GM12872 (cell line): ENCODE results near the gene PTPN12.

Source experiments
- TF ChIP-seq, protein P1 (sequence below): IDR thresholded peaks from 3 replicates; pipeline ENCODE4 v1.5.1; 2011; ENCODE audit warnings: low read depth, mild to moderate bottlenecking, low read length, moderate library complexity; ENCODE audit not compliant: insufficient read depth

Gene PTPN12

DNA sequence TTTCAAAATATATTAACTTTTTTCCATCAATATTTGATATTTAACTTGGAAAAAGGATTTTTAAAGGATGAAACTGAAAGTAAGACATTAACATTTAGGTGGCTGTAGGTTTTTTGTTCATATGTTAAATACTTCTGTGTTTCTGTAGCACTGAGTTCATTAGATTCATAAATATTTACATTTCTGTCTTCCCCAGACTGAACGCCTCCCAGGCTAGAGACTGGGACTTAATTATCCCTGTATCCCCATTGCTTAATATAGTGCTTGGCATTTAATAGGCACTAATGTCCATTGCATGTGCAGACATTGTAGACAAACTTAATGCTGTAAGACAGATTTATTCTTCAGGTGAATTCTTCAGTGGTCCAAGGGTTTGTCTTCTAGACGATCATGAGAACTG is 7.4 kb downstream of the PTPN12 start:
- TF ChIP-seq, protein P1, sequence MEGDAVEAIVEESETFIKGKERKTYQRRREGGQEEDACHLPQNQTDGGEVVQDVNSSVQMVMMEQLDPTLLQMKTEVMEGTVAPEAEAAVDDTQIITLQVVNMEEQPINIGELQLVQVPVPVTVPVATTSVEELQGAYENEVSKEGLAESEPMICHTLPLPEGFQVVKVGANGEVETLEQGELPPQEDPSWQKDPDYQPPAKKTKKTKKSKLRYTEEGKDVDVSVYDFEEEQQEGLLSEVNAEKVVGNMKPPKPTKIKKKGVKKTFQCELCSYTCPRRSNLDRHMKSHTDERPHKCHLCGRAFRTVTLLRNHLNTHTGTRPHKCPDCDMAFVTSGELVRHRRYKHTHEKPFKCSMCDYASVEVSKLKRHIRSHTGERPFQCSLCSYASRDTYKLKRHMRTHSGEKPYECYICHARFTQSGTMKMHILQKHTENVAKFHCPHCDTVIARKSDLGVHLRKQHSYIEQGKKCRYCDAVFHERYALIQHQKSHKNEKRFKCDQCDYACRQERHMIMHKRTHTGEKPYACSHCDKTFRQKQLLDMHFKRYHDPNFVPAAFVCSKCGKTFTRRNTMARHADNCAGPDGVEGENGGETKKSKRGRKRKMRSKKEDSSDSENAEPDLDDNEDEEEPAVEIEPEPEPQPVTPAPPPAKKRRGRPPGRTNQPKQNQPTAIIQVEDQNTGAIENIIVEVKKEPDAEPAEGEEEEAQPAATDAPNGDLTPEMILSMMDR: no peak

- TF ChIP-seq, protein P1: no peak
Measured at GRCh38 chr7:77548206-77548605, 11.1 kb downstream of the PTPN12 start.

GRCh38 chr7:77549106-77549870 is 12.2 kb downstream of the PTPN12 start:
- TF ChIP-seq, protein P1: no peak

- TF ChIP-seq, protein P1: no peak
Measured at GRCh38 chr7:77550586-77550985, 13.5 kb downstream of the PTPN12 start.

DNA sequence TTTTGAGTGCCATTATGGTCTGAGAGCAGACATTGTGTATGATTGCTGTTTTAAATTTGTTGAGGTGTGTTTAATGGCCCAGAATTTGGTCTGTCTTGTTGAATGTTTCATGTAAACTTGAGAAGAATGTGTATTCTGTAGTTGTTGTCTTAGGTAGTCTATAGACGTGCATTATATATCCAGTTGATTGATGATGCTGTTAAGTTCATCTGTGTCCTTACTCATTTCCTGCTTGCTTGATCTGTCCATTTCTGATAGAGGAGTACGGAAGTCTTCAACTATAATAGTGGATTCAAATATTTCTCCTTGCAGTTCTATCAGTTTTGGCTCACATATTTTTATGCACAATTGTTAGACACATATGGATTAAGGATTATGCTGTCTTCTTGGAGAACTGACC is 16.0 kb downstream of the PTPN12 start:
- TF ChIP-seq, protein P1: no peak

DNA sequence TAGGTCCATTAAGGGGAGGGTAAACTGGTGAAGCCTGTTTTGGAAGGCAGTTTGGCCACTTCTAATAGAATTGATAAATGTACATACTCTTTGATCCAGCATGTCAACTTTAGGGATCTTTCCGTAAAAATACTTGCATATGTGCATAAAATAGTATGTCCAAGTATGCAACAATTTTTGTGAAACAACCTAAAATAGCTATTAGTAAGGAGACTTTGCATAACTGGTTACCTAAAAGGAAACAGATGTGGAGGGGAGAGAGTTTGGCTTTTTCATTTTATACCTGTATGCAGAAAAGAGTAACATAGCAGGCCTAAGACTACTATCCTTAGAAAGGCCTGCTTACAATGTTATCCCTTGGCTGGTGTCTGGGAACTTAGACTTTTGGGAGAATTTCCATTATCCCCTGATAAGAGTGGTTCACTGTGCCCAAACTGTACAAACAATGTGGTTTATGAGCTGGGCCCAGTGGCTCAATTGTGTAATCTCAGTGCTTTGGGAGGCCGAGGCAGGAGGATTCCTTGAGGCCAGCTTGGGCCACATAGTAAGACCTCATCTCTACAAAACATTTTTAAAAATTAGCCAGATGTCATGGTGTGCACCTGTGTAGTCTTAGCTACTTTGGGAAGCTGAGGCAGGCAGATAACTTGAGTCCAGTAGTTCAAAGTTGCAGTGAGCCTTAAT is 21.3 kb downstream of the PTPN12 start:
- TF ChIP-seq, protein P1: no peak

- TF ChIP-seq, protein P1: no peak
Measured at GRCh38 chr7:77561352-77561751, 24.3 kb downstream of the PTPN12 start.
